Germinal center (tissue), 1 donor: ENCODE data around the gene ARAP1.
A peak's percentile ranks its signal among the peaks of the same experiment; 100 is the strongest.

Source experiments
- DNase-seq: peaks from one replicate; pipeline ENCODE4 v3.0.0; 2012; ENCODE audit warnings: mixed read lengths, low spot score

Gene ARAP1

GRCh38 chr11:72723508-72723907 is 28.7 kb downstream of the ARAP1 start:
- no peak for DNase-seq

DNA sequence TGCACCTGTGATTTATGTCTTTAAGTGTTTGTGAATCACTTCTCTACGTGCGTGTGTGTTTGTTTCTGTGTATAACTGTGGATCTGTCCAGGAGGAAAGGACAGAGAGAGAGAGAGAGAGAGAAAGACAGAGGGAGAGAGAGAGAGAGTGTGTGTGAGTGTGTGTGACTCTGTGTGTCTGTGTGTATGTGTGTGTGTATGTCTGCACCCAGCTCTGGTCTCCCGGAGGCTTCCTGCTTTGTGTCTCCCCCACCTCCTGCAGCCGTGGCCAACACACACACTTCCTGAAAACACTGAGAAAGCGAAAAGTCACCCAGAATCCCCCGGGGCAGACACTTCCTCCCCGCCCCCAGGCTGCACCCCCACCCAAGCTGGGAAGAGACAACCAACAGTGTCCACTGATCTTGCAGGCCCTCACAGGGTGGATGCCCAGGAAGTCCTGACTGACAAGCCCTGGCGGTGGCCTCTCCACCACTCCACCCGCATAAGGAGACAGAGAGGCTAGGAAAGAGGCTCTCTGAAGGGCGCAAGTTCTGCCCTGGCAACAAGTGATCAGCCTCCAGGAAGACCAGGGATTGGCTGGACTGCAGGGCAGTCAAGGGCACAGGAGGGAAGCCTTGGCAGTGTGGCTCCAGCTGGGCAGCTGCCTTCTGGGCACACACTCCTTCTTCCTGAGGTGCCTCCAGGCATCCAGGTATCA is 30.0 kb downstream of the ARAP1 start:
- DNase-seq: peak; percentile 94

- peak; percentile 43 for DNase-seq
Observed at GRCh38 chr11:72721689-72722049, 30.5 kb downstream of the ARAP1 start.

- DNase-seq: no peak
Observed at GRCh38 chr11:72721276-72721675, 30.9 kb downstream of the ARAP1 start.

- no peak for DNase-seq
Observed at GRCh38 chr11:72720784-72721183, 31.4 kb downstream of the ARAP1 start.

DNA sequence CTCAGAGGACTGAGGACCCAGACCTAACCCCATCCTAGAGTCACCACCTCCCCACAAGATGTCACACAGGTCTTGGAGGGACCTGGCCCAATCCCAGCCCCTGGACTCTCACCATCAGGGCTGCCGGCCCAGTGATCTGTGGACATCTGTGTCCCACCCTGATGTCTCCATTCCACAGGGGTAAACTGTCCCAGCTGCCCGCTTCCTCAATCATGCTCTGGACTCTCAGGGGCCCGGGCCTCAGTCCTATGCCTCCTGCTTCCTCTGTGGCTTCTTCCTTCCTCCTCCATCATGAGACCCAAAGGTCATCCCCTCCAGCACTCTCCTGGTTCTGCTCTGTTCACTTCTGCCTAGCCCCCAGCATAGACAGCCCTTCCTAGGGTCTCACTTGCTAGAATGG is 32.2 kb downstream of the ARAP1 start:
- no peak for DNase-seq

DNA sequence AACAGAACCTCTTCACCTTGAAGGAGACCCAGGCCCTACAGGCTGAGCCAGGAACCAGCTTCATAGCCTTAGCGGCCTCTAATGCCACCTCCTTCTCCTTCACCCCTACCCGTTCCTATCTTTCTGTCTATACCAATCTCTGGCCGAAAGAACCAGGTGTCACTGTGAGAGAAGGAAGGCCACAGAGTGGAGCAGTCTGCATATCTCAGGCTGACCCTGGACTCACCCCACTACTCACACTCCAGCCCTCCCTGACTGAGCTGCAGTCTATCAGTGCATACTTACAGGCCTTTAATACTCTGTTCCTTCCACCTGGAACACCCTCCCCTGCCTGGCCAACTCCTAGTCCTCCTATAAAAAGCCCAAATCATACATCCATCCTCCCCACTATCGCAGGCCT is 32.7 kb downstream of the ARAP1 start:
- no peak for DNase-seq

- no peak for DNase-seq
Observed at GRCh38 chr11:72719144-72719543, 33.1 kb downstream of the ARAP1 start.

DNA sequence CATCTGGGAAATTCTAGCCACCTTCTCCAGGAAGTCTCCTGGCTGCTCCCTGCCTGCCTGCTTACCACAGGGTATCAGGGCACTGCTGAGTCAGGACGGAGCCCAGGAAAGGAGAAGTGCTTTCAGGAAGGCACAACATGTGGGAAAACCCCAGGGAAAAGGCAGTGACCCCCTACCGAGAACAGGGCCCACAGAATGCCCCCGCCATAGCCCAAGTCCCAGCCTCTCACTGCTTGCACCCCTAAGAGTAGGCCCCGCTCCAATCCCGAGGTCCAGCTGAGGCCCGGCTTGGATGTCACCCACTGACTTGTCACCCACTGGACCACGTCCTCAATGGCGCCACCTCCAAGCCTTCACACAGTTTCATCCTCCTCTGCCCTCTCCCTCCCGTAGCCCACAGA is 34.1 kb downstream of the ARAP1 start:
- no peak for DNase-seq

DNA sequence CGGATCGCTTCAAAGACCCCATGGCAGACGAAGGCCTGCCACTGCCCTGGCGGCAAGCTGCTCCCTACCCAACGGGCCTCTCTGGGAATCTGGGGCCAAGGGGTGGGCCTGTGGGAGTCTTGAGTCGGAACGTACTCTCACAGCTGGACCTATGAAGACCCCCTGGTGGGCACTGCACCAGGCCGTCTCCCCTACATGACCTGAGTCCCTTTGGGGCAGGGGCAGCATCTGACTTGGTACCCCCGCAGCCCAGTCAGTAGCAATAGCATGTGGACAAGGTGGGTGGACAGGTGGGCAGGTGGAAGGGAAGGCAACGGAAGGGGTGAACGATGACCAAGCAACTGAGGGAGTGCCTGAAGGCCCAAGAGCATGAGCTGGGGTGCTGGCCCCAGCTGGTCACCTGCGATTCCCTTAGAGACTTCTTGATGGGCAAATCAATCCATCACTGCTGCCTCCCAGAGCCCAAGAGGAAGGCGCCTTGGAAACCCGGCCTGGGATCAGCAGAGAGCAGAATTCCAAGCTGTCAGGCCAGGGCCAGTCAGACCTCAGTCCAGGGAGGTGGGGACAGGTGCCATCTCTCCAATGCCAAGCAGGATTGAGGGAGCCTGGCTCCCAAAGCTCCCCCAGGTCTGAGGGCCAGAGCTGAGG is 35.3 kb downstream of the ARAP1 start:
- DNase-seq: no peak

DNA sequence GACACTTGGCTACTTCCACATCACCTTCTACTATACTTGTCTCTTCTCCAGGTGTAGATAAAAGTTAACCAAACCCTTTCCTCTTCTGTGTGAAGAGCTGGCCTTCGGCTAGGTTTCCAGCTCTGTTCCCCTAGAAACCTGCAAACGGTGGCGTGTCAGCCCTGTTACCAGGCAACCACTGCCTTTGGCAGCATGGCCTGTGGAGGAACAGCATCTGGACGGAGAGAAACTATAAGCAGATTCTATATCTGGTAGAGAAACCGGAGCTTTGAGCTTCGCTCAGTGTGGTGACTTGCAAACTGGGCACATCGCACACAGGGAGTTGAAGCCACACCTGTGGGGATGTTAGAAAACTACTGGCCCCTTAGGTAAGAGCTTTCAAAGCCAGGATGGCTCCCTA is 35.9 kb downstream of the ARAP1 start:
- DNase-seq: no peak

DNA sequence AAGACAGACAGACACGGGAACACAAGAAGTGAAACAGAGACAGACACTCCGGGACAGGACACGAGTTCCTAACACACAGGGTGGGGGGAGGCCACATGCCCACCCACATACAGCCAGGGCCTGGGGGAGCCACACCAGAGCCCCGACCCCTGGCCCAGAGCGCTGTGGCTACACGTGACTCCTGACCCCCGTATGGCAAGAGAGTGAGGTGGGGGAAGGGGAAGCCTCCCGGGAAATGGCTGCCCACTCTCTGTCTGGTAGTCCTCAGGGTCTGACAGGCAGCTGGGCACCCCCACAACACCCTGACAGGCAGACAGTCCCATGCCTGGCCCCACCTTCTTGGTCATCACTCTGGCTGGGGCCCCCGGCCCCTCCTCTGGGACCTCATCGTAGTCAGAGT is 39.4 kb downstream of the ARAP1 start:
- DNase-seq: no peak

GRCh38 chr11:72712168-72712751 is 39.9 kb downstream of the ARAP1 start:
- no peak for DNase-seq

GRCh38 chr11:72711141-72711540 is 41.1 kb downstream of the ARAP1 start:
- no peak for DNase-seq

DNA sequence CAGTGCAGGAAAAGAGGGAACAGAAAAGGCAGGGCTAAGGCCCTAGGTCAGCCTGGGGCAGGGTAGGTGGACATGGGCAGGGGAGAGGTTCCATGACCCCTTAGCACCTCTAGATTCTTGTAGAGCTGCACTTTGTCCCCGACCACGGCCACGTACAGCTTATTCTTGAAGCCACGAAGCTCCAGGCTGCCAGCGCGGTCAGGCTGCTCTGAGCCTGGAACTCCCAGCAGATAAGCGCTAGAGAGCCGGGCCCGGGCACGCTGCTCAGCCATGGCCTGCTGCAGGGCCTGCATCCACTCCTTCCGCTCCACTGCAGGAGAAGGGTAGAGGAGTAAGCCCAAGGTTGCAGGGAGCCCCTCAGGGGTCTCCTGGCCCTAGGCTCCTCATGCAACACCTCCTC is 41.9 kb downstream of the ARAP1 start:
- no peak for DNase-seq

DNA sequence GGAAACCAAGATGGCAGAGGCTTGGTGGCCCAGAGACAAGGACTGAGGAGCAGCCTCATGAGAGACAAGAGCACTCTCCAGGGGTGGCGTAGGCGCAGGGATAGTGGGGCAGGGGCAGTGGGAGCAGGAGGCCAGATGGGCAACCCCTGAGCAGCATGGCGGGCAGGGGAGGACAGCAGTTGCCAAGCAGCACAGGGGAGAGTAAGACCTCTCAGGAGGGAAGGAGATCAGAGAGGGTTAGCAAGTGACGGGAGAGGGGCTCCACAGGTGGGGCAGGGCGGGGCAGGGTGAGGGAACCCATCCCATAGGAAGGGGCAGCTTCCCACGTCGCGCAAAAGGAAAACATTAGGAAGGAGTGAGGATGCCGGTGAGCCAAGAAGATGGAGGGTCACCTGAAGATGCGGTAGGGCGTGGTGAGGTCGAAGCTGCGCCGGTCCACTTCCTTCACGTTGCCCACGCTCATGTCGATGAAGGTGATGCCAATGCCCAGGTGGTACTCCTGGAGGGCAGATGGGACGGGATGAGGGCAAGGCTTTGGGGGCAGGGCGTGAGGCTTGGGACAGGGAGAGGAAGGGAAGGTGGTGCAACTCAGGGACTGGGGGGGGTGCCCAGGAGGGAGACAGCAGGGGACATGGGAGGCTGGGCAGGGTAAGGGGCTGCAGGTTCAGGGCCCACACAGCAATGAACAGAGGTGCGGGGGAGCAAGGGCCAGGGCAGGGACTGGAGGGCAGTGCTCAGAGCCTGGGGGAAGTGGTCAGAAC is 42.5 kb downstream of the ARAP1 start:
- DNase-seq: no peak

- no peak for DNase-seq
Observed at GRCh38 chr11:72707032-72707431, 45.2 kb downstream of the ARAP1 start.

DNA sequence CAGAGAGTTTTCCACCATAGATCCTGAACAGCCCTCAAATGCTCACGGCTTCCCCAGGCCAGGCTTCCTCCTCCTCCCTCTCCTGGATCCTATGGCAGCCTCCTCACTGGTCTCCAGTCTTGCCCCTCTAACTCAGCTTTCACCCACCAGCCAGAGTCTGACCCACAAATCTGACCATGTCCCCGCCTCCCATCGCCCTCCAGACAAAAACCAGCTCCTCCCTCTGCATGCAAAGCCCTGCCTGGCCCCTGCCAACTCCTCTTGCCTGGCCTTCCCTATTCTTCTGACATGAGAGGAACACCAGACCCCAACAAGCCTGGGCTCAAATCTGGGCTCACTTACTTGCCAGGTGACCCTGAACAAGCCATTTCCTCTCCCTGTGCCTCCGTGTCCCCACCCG is 45.6 kb downstream of the ARAP1 start:
- no peak for DNase-seq

- DNase-seq: no peak
Observed at GRCh38 chr11:72705442-72706365, 46.5 kb downstream of the ARAP1 start.

- no peak for DNase-seq
Observed at GRCh38 chr11:72704783-72705265, 47.4 kb downstream of the ARAP1 start.

GRCh38 chr11:72704028-72704782 is 48.0 kb downstream of the ARAP1 start:
- no peak for DNase-seq
